Heart left ventricle (tissue), 16 donors: ENCODE data around the gene DNAAF5. TPM values are rescaled to one million over a fixed set of nuclear protein-coding genes. Genes with fewer than 3 reads are reported as not detected.

Source experiments
- ATAC-seq, 4 donors: fragments of 200-7000 bp; cut with Tn5 transposase; one replicate each; pipeline ENCODE4 v1.9.1; 2020 to 2022; ENCODE audit warnings: moderate library complexity in 4 of 4, mild to moderate bottlenecking in 3 of 4, moderate number of reproducible peaks in 1 of 4
- DNase-seq, 5 donors: peaks; one replicate each; pipeline ENCODE4 v3.0.0-alpha.2; 2020
- H3K27ac ChIP-seq, 12 donors: fragments of 200-600 bp; sonication (generic) in 4 of 12; one replicate each; pipeline versions ENCODE4 v1.5.0 to v1.8.0; 2016 to 2022; ENCODE audit warnings: mild to moderate bottlenecking in 2 of 12
- H3K27me3 ChIP-seq, 9 donors: fragments of 200-600 bp; sonication (generic) in 2 of 9; one replicate each; pipeline versions ENCODE4 v1.5.1 to v1.8.0; 2016 to 2022; ENCODE audit warnings: mild to moderate bottlenecking in 3 of 9
- H3K36me3 ChIP-seq, 9 donors: fragments of 200-600 bp; sonication (generic) in 2 of 9; one replicate each; pipeline versions ENCODE4 v1.5.0 to v1.8.0; 2018 to 2022; ENCODE audit warnings: mild to moderate bottlenecking in 2 of 9
- H3K4me1 ChIP-seq, 12 donors: fragments of 200-600 bp; sonication (generic) in 4 of 12; one replicate each; pipeline versions ENCODE4 v1.5.0 to v1.8.0; 2016 to 2022; ENCODE audit warnings: mild to moderate bottlenecking in 3 of 12
- H3K4me3 ChIP-seq, 12 donors: fragments of 200-600 bp; sonication (generic) in 4 of 12; one replicate each; pipeline versions ENCODE4 v1.5.0 to v1.8.0; 2017 to 2022; ENCODE audit warnings: mild to moderate bottlenecking in 9 of 12, moderate library complexity in 4 of 12
- H3K9me3 ChIP-seq, 12 donors: fragments of 200-600 bp; sonication (generic) in 4 of 12; one replicate each; pipeline versions ENCODE4 v1.5.0 to v1.8.0; 2016 to 2022; ENCODE audit warnings: mild to moderate bottlenecking in 1 of 12
- CTCF ChIP-seq, 12 donors: fragments of 200-600 bp; sonication (generic) in 4 of 12; IDR thresholded peaks; one replicate each; pipeline versions ENCODE4 v1.5.0 to v1.8.0; 2018 to 2022; ENCODE audit warnings: antibody characterized with exemption in 12 of 12, mild to moderate bottlenecking in 5 of 12
- POLR2A ChIP-seq, 2 donors: fragments of 450-650 bp; IDR thresholded peaks; one replicate each; pipeline ENCODE4 v1.6.1; 2017; ENCODE audit warnings: antibody characterized with exemption in 2 of 2, mild to moderate bottlenecking in 2 of 2, moderate library complexity in 2 of 2
- WGBS, 4 donors: extraction: QIAGEN DNeasy Blood & Tissue Kit in 2 of 4; methylation state at CpG; one replicate each; pipeline versions ENCODE4 v1.1.5 to v1.1.7; 2013 to 2018; 5-methylcytosine and 5-hydroxymethylcytosine counted together
- intact Hi-C, 10 donors: fragments of 100-400 bp; cut with DNase I; formaldehyde crosslinking; loops; one replicate each; pipeline versions ENCODE4 v1.11.1 to v1.14.2; 2022
- long read RNA-seq, 3 donors: library from polyadenylated mRNA; unstranded; transcript quantifications; one replicate each; pipeline ENCODE4 v2.0.0, GENCODE V29; 2020 to 2021
- polyA plus RNA-seq, 2 donors: library from polyadenylated mRNA; stranded (reverse); fragments of 200-250 nt; gene quantifications; one replicate each; pipeline ENCODE4 v1.2.3, GENCODE V29; 2013
- total RNA-seq, 9 donors: library from RNA; depleted of rRNA in 2 of 9; stranded (reverse); fragments of >200 nt in 2 of 9; fragmentation: NEBNext Ultra II Directional in 3 of 9; extraction: Animal tissue kit (Norgen Biotek cat#: 25700) in 3 of 9; gene quantifications; one replicate each; pipeline versions ENCODE4 v1.1.0 to v1.2.4, GENCODE V29; 2016 to 2023
- donor health status: ischemic (EF 13 %, LVEDD 7.1; RV severe dilation, severe dysfunction).
- donor health status: healthy with polysubstance abuse.
- donor health status: DM: no; HTN: yes; CAD: no.
- donor health status: DM: no; HTN: no; CAD: no.
- donor health status: ischemic (EF 25% LVEDD 6.9; RV normal size, moderate dysfunction).
- donor health status: ischemic (EF 25% LVEDD 5.7; RV mildly dilated, moderate dysfunction).
- donor health status: healthy.
- donor health status: DM: yes; HTN: yes; CAD: no.
- donor health status: ischemic (EF 35%, LVEDD 5.7; RV mildly dilated, moderate dysfunction).
- donor health status: nonischemic (EF 11% LVEDD 7.7; RV severe dilation, severe dysfunction).
- donor health status: DM: yes; HTN: yes; CAD: no.
- donor health status: PGD.
- donor health status: ischemic (EF 29% LVEDD 5.4; RV normal size, mild dysfunction).
- donor health status: nonischemic (EF 23%, LVEDD 6.1; RV moderate dilation, normal function).

DNAAF5 gene
- total RNA-seq: 10 to 100 TPM; 13.9 to 45.8 (median 23.7) TPM
- polyA plus RNA-seq: 10 to 100 TPM in 1 of 2 donors, 1 to 10 TPM in 1; 7.2 to 15.3 TPM
- long read RNA-seq, donor 1, transcript DNAAF5-201 (13 exons, 3,410 nt): major isoform, 37 of 63 reads
- long read RNA-seq, donor 1, partial matches to known transcripts: 18 of 63 reads
- long read RNA-seq, donor 1, other reads (novel, unspliced or antisense): 8 of 63 reads
- long read RNA-seq, donor 2, transcript DNAAF5-201 (13 exons, 3,410 nt): major isoform, 7 of 14 reads
- long read RNA-seq, donor 2, partial matches to known transcripts: 5 of 14 reads
- long read RNA-seq, donor 2, other reads (novel, unspliced or antisense): 2 of 14 reads
- long read RNA-seq, donor 3, transcript DNAAF5-201 (13 exons, 3,410 nt): major isoform, 37 of 61 reads
- long read RNA-seq, donor 3, partial matches to known transcripts: 11 of 61 reads
- long read RNA-seq, donor 3, other reads (novel, unspliced or antisense): 11 of 61 reads

- Histone ChIP-seq H3K4me3 (peak within 1 kb of the TSS; percentile 49 to 98 (median 78)), H3K4me1 (peaks cover under 1 to 33% (median 21%) of the 10 kb centered on the region in 12 donors), H3K36me3 (peaks cover 0 to 16% (median 6%) of the 10 kb centered on the region in 9 donors), H3K9me3 (peaks cover 0 to 7% (median 0%) of the 10 kb centered on the region in 12 donors), H3K27ac (peak within 1 kb of the TSS in 11 of 12 donors; percentile 50 to 83 (median 78)), H3K27me3 (no peaks in the 10 kb centered on the region)
- intact Hi-C loops: loop anchor here in 5 of 10 donors (5.0 to 10.0 kb wide), 6 partner anchors 59 to 209 kb away; partner anchors contain the start of gene PDGFA (in 1 of the 5)
- ATAC-seq: peak; percentile 62 to 92 (median 88)
- DNase-seq: peak; percentile 87 to 92 (median 89)
- peak in 1 of 12 donors; percentile 9 for TF ChIP-seq CTCF (IDR thresholded peaks at IDR 0.05)
- peak in 1 of 2 donors; percentile 52 for TF ChIP-seq POLR2A (IDR thresholded peaks at IDR 0.05)
- WGBS, 4 donors: 8 to 31% (median 14%) methylated on average over 12 to 56 of the region's 56 CpGs
Observed at GRCh38 chr7:726084-726853, at the start of gene DNAAF5. DNAAF5 (plus strand) TSS chr7:726699; CDS start chr7:726721, 22 bp downstream.

- Histone ChIP-seq H3K27ac (no peak overlapping the region), H3K4me1 (peaks cover 0 to 7% (median 0%) of the 10 kb centered on the region in 12 donors), H3K36me3 (peaks cover 0 to 23% (median 0%) of the 10 kb centered on the region in 9 donors), H3K9me3 (no peaks in the 10 kb centered on the region), H3K4me3 (no peak overlapping the region), H3K27me3 (no peaks in the 10 kb centered on the region)
- intact Hi-C loops: loop anchor here in 2 of 10 donors (2.0 to 5.0 kb wide), 2 partner anchors 35 to 40 kb away; no protein-coding TSS in a partner anchor
- ATAC-seq: no peak
- WGBS, 4 donors: 94 to 99% (median 97%) methylated on average over 14 to 23 of the region's 23 CpGs
- DNase-seq: no peak
- no peak for TF ChIP-seq POLR2A (IDR thresholded peaks at IDR 0.05)
- no peak for TF ChIP-seq CTCF (IDR thresholded peaks at IDR 0.05)
Observed at GRCh38 chr7:676972-677385, 49.5 kb upstream of the DNAAF5 start.

GRCh38 chr7:680411-681127 is 45.9 kb upstream of the DNAAF5 start:
- Histone ChIP-seq H3K9me3 (peaks cover 0 to 13% (median 3%) of the 10 kb centered on the region in 12 donors), H3K4me1 (no peaks in the 10 kb centered on the region), H3K27ac (no peak overlapping the region), H3K27me3 (no peaks in the 10 kb centered on the region), H3K4me3 (no peak overlapping the region), H3K36me3 (peaks cover 0 to 23% (median 0%) of the 10 kb centered on the region in 9 donors)
- DNase-seq: no peak
- 95 to 98% (median 96%) methylated on average over 20 to 25 of the region's 25 CpGs for WGBS, 4 donors
- no peak for ATAC-seq
- intact Hi-C loops: no loop called here
- TF ChIP-seq POLR2A (IDR thresholded peaks at IDR 0.05): no peak
- no peak for TF ChIP-seq CTCF (IDR thresholded peaks at IDR 0.05)
